PC-9 (cell line): ENCODE results near the gene FOXJ3. TPM values are rescaled to one million over a fixed set of nuclear protein-coding genes. Genes with fewer than 3 reads are reported as not detected.

Source experiments
- BruUV-seq: library from RNA; stranded (reverse); fragments of 400-500 nt; replicated peaks from 2 replicates; lab custom pipeline; 2021; lab: Mats Ljungman, UMichigan
- CTCF ChIA-PET: fragments of 300-600 bp; sonication (Branson Sonifier 250); formaldehyde crosslinking; loops from one replicate; lab custom pipeline; 2022; ENCODE audit warnings: antibody characterized with exemption; lab: Charles Lee
- POLR2A ChIA-PET: fragments of 300-600 bp; sonication (Branson Sonifier 250); formaldehyde crosslinking; loops from one replicate; lab custom pipeline; 2022; ENCODE audit warnings: antibody characterized with exemption; ENCODE audit not compliant: unreplicated experiment; lab: Charles Lee
- DNase-seq, 2 experiments: peaks; one replicate each; pipeline versions ENCODE4 v3.0.0 to v3.0.0-alpha.2; 2015 to 2022; ENCODE audit warnings: mixed read lengths in 1 of 2
- H2AFZ ChIP-seq: fragments of 200-600 bp; sonication (generic); 2 replicates; pipeline ENCODE4 v1.8.1; 2017; ENCODE audit warnings: antibody characterized with exemption
- H3F3A ChIP-seq: fragments of 200-600 bp; sonication (generic); 2 replicates; pipeline ENCODE4 v1.8.1; 2017; ENCODE audit warnings: antibody characterized with exemption, mild to moderate bottlenecking, low read depth; ENCODE audit not compliant: insufficient read depth
- H3K27ac ChIP-seq: fragments of 200-600 bp; sonication (generic); 2 replicates; pipeline ENCODE4 v1.6.1; 2016; ENCODE audit warnings: mixed run types
- H3K27me3 ChIP-seq: fragments of 200-600 bp; sonication (generic); 2 replicates; pipeline ENCODE4 v1.6.1; 2016; ENCODE audit warnings: low read depth, mixed run types; ENCODE audit not compliant: insufficient read depth
- H3K36me3 ChIP-seq: fragments of 200-600 bp; sonication (generic); 2 replicates; pipeline ENCODE4 v1.6.1; 2016; ENCODE audit warnings: low read depth, mixed run types
- H3K4me1 ChIP-seq: fragments of 200-600 bp; sonication (generic); replicated peaks from 2 replicates; pipeline ENCODE4 v1.6.1; 2016; ENCODE audit warnings: mixed run types; ENCODE audit not compliant: insufficient read depth
- H3K4me2 ChIP-seq: fragments of 200-600 bp; sonication (generic); 2 replicates; pipeline ENCODE4 v1.6.1; 2017; ENCODE audit warnings: mixed run types
- H3K4me3 ChIP-seq: fragments of 200-600 bp; sonication (generic); 2 replicates; pipeline ENCODE4 v1.6.1; 2016; ENCODE audit warnings: mixed run types
- H3K79me2 ChIP-seq: fragments of 200-600 bp; sonication (generic); 2 replicates; pipeline ENCODE4 v1.6.1; 2017; ENCODE audit warnings: low read depth, mixed run types
- H3K9me2 ChIP-seq: fragments of 200-600 bp; sonication (generic); 2 replicates; pipeline ENCODE4 v1.8.1; 2017; ENCODE audit warnings: mild to moderate bottlenecking; ENCODE audit not compliant: insufficient read depth
- H3K9me3 ChIP-seq: fragments of 200-600 bp; sonication (generic); 2 replicates; pipeline ENCODE4 v1.8.1; 2016; ENCODE audit warnings: low read depth; ENCODE audit not compliant: insufficient read depth
- H4K20me1 ChIP-seq: fragments of 200-600 bp; sonication (generic); 2 replicates; pipeline ENCODE4 v1.8.1; 2017; ENCODE audit not compliant: insufficient read depth
- CTCF ChIP-seq: fragments of 200-600 bp; sonication (generic); conservative IDR thresholded peaks from 2 replicates; pipeline ENCODE4 v1.6.1; 2017; ENCODE audit warnings: mixed run types, antibody characterized with exemption, mild to moderate bottlenecking, moderate library complexity
- EZH2 ChIP-seq: fragments of 200-600 bp; sonication (generic); IDR thresholded peaks from 2 replicates; pipeline ENCODE4 v1.8.0; 2017; ENCODE audit warnings: antibody characterized with exemption, low read depth
- intact Hi-C: fragments of 100-400 bp; cut with micrococcal nuclease; formaldehyde crosslinking; loops from one replicate; pipeline ENCODE4 v1.10.0; 2022; ENCODE audit not compliant: unreplicated experiment
- total RNA-seq: library from RNA; stranded (reverse); gene quantifications from 2 replicates; pipeline ENCODE4 v1.2.3, GENCODE V29; 2021

FOXJ3 gene
- total RNA-seq, 1 experiment from 2014 or later: 60.4 TPM

GRCh38 chr1:42179275-42179674, 155.8 kb downstream of the FOXJ3 start:
- CTCF ChIA-PET: interaction anchor here (0.5 to 0.6 kb wide), 2 partner anchors 146 to 433 kb away, joined by 3 read pairs; no protein-coding TSS in a partner anchor
- POLR2A ChIA-PET: no interaction called here

GRCh38 chr1:42178249-42178648, 156.8 kb downstream of the FOXJ3 start:
- ChIA-PET POLR2A (no interaction called here), CTCF (no interaction called here)
- no peaks in the 10 kb centered on the region; the same call in 1 of the 2 replicates for H3K79me2 ChIP-seq
- H3K9me2 ChIP-seq: no peaks in the 10 kb centered on the region
- no peaks in the 10 kb centered on the region for H3K27me3 ChIP-seq
- H3K27ac ChIP-seq: no peak overlapping the region
- DNase-seq: no peak
- H2AFZ ChIP-seq: no peak overlapping the region
- BruUV-seq: no TSS peak
- no peaks in the 10 kb centered on the region for H3K9me3 ChIP-seq
- peaks cover 49% of the 10 kb centered on the region for H3F3A ChIP-seq
- 0 out of 2 replicates have a peak, but pooled peaks cover 3% of the 10 kb centered on the region for H4K20me1 ChIP-seq
- TF ChIP-seq EZH2 (no peak), CTCF (no peak)
- peaks cover 4% of the 10 kb centered on the region for H3K36me3 ChIP-seq
- intact Hi-C loops: loop anchor here (10.0 kb wide), 1 partner anchor 277 kb away; the partner anchor contains the start of genes PPCS and ZMYND12
- H3K4me2 ChIP-seq: no peak overlapping the region
- H3K4me3 ChIP-seq: no peak overlapping the region
- peaks cover 17% of the 10 kb centered on the region for H3K4me1 ChIP-seq

More at GRCh38 chr1:42179275-42179674, 155.8 kb downstream of the FOXJ3 start:
- Histone ChIP-seq H3K9me2 (no peaks in the 10 kb centered on the region), H3K79me2 (no peaks in the 10 kb centered on the region; the same call in 1 of the 2 replicates), H3K4me3 (no peak overlapping the region), H3K27ac (no peak overlapping the region), H2AFZ (no peak overlapping the region), H3K4me1 (peaks cover 7% of the 10 kb centered on the region), H3K36me3 (peaks cover 4% of the 10 kb centered on the region), H4K20me1 (0 out of 2 replicates have a peak, but pooled peaks cover 3% of the 10 kb centered on the region), H3K9me3 (no peaks in the 10 kb centered on the region), H3K27me3 (no peaks in the 10 kb centered on the region), H3F3A (peaks cover 41% of the 10 kb centered on the region), H3K4me2 (no peak overlapping the region)
- BruUV-seq: no TSS peak
- intact Hi-C loops: loop anchor here (10.0 kb wide), 1 partner anchor 276 kb away; the partner anchor contains the start of genes PPCS and ZMYND12
- TF ChIP-seq EZH2: no peak
- no peak for TF ChIP-seq CTCF
- no peak for DNase-seq

GRCh38 chr1:42177541-42177981, 157.5 kb downstream of the FOXJ3 start:
- intact Hi-C loops: loop anchor here (1.0 to 10.0 kb wide), 2 partner anchors 158 to 277 kb away; partner anchors contain the start of genes FOXJ3, PPCS and ZMYND12
- no TSS peak for BruUV-seq
- Histone ChIP-seq H3K4me1 (peaks cover 19% of the 10 kb centered on the region), H3K27me3 (no peaks in the 10 kb centered on the region), H3K79me2 (no peaks in the 10 kb centered on the region; the same call in 1 of the 2 replicates), H3K9me3 (no peaks in the 10 kb centered on the region), H4K20me1 (0 out of 2 replicates have a peak, but pooled peaks cover 3% of the 10 kb centered on the region), H3K27ac (no peak overlapping the region), H3K4me2 (no peak overlapping the region), H3F3A (peaks cover 52% of the 10 kb centered on the region), H2AFZ (no peak overlapping the region), H3K4me3 (no peak overlapping the region), H3K9me2 (no peaks in the 10 kb centered on the region), H3K36me3 (peaks cover 4% of the 10 kb centered on the region)
- TF ChIP-seq CTCF (no peak), EZH2 (no peak)
- DNase-seq: no peak
- ChIA-PET CTCF (interaction anchor here (0.5 to 0.8 kb wide), 2 partner anchors 157 to 322 kb away, joined by 3 read pairs; no protein-coding TSS in a partner anchor), POLR2A (interaction anchor here (0.6 kb wide), 1 partner anchor 663 kb away, joined by 5 read pairs; no protein-coding TSS in a partner anchor)
